ENCODE data around the gene NRXN3. TPM values are rescaled to one million over a fixed set of nuclear protein-coding genes. Genes with fewer than 3 reads are reported as not detected.

NRXN3 gene
- total and polyA plus RNA-seq, 2 of the 4 experiments (the other 2 are of a cell fraction) = 4.8 to 25.1 TPM

DNA sequence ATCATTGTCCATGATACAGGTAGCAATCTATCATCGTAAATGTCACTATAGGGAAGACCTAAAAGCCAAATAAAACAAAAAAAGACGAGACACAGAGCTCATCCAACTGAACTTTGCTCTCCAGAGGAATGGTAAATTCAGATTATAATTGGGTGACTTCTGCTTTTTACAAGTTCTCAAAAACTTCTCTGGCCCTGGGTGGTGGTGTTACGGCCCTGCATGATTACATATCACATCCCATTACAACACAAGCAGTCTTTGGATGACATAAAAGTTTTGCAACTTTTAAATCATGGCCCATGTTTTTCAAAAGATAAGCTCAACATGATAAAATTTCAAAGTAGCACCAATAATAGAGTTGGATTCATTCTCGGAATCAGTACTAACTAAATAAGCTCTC, 1741.6 kb downstream of the NRXN3 start:
- no peak for DNase-seq
- Histone ChIP-seq H3K9me1 (ENCODE audit: insufficient read depth, low read length) (no peaks in the 10 kb centered on the region), H3K36me3 (ENCODE audit: control insufficient read depth, insufficient read depth, low read length) (no peaks in the 10 kb centered on the region), H3K9ac (ENCODE audit: low read depth, low read length) (no peak overlapping the region), H3K27me3 (ENCODE audit: control insufficient read depth, insufficient read depth, low read length) (peaks cover under 1% of the 10 kb centered on the region; the same call in 1 of the 2 replicates), H4K5ac (ENCODE audit: low read depth, low read length) (no peak overlapping the region), H3K4ac (ENCODE audit: low read depth, low read length) (no peak overlapping the region), H2BK5ac (ENCODE audit: low read depth, low read length, poor library complexity, severe bottlenecking) (no peak overlapping the region), H2AFZ (replicated peaks; ENCODE audit: low read length, poor library complexity) (no peak overlapping the region), H3K4me1 (ENCODE audit: control insufficient read depth, insufficient read depth, low read length) (no peaks in the 10 kb centered on the region), H3K4me2 (ENCODE audit: low read depth, low read length) (no peak overlapping the region), H2BK20ac (ENCODE audit: low read depth, low read length) (no peak overlapping the region), H4K20me1 (ENCODE audit: insufficient read depth, low read length) (no peaks in the 10 kb centered on the region), H4K91ac (ENCODE audit: insufficient read depth, low read depth, low read length) (no peak overlapping the region), H3K27ac (ENCODE audit: insufficient read depth, low read length) (no peak overlapping the region), H2AK9ac (replicated peaks; ENCODE audit: low read depth, low read length, poor library complexity) (no peak overlapping the region), H3K4me3 (ENCODE audit: insufficient read depth, low read depth, low read length) (no peak overlapping the region), H2AK5ac (ENCODE audit: low read depth, low read length) (no peak overlapping the region), H3K79me1 (ENCODE audit: low read depth in 1 of 2, low read length in 2 of 2) (no peaks in the 10 kb centered on the region), H3K9me3 (ENCODE audit: control insufficient read depth, insufficient read depth, low read length) (no peaks in the 10 kb centered on the region; the same call in 1 of the 2 replicates), H4K8ac (ENCODE audit: low read depth in 2 of 2, low read length in 2 of 2) (no peak overlapping the region), H3K56ac (ENCODE audit: extremely low read depth, insufficient read depth, low read length) (no peak overlapping the region), H3K18ac (ENCODE audit: low read depth, low read length) (no peak overlapping the region), H3K14ac (replicated peaks; ENCODE audit: low read depth, low read length) (no peak overlapping the region), H2BK15ac (ENCODE audit: low read depth, low read length) (no peak overlapping the region), H3K23ac (ENCODE audit: low read depth, low read length) (no peak overlapping the region), H2BK120ac (ENCODE audit: low read depth, low read length) (no peak overlapping the region)
- BruUV-seq (replicated peaks) = no TSS peak
- intact Hi-C loops (cut with micrococcal nuclease) = no loop called here
- TF ChIP-seq RCOR1 (IDR thresholded peaks at IDR 0.05; ENCODE audit: insufficient replicate concordance, low read length) = no peak
- no peak for TF ChIP-seq CEBPB (IDR thresholded peaks at IDR 0.05; ENCODE audit: low read depth, low read length)
- TF ChIP-seq FOS (IDR thresholded peaks at IDR 0.05; ENCODE audit: low read depth, low read length) = no peak
- no peak for TF ChIP-seq MXI1 (IDR thresholded peaks at IDR 0.05; ENCODE audit: borderline replicate concordance, low read depth, low read length)
- no peak for TF ChIP-seq RAD21 (IDR thresholded peaks at IDR 0.05; ENCODE audit: low read length)
- no peak for TF ChIP-seq POLR2A (IDR thresholded peaks at IDR 0.05; ENCODE audit: low read depth, low read length)
- in situ Hi-C loops (cut with MboI; ENCODE audit: low sequenced_read_pairs) = no loop called here
- CTCF ChIA-PET = interaction anchor here (0.6 kb wide), 2 partner anchors 75 to 848 kb away, joined by 3 to 11 read pairs; no protein-coding TSS in a partner anchor
- no peak for ATAC-seq (ENCODE audit: low read depth)
- POLR2A ChIA-PET (ENCODE audit: unreplicated experiment) = no interaction called here
- dilution Hi-C loops (cut with HindIII; ENCODE audit: low sequenced_read_pairs, unreplicated experiment) = no loop called here
- WGBS, 2 experiments (ENCODE audit: extremely low coverage in 2 of 2, insufficient read length in 1 of 2) = no CpG with 5 or more reads among the region's 4 CpGs

All from IMR-90 (cell line).